K562 (cell line): Measurements from ENCODE around the gene RPAP2. TPM values are rescaled to one million over a fixed set of nuclear protein-coding genes. Genes with fewer than 3 reads are reported as not detected.

ENCODE experiments used
- ADNP ChIP-seq: fragments of 200-800 bp; sonication (Bioruptor generic); IDR thresholded peaks from 2 replicates; pipeline ENCODE4 v1.6.1; 2016; ENCODE audit warnings: missing genetic modification characterization, missing compliant biosample characterization
- CBX1 ChIP-seq: sonication (generic); IDR thresholded peaks from 2 replicates; pipeline ENCODE4 v1.6.1; 2016; ENCODE audit warnings: antibody characterized with exemption, low read depth, mild to moderate bottlenecking
- CCNT2 ChIP-seq: IDR thresholded peaks from 2 replicates; pipeline ENCODE4 v1.6.1; 2011; ENCODE audit warnings: borderline replicate concordance, low read depth, mild to moderate bottlenecking, moderate library complexity, mixed read lengths, low read length; ENCODE audit not compliant: insufficient read length; ENCODE audit errors: extremely low read depth
- E4F1 ChIP-seq: fragments of 250-450 bp; sonication (Bioruptor Pico); IDR thresholded peaks from 2 replicates; pipeline ENCODE4 v1.5.0; 2021; ENCODE audit warnings: mild to moderate bottlenecking, borderline replicate concordance
- FOXA1 ChIP-seq: fragments of 450-650 bp; IDR thresholded peaks from 2 replicates; pipeline ENCODE4 v1.6.1; 2016; ENCODE audit warnings: mild to moderate bottlenecking, borderline replicate concordance
- FOXJ2 ChIP-seq: fragments of 200-800 bp; sonication (Bioruptor generic); IDR thresholded peaks from 2 replicates; pipeline ENCODE4 v1.6.1; 2016; ENCODE audit warnings: missing genetic modification characterization, missing compliant biosample characterization
- NEUROD1 ChIP-seq: fragments of 150-350 bp; IDR thresholded peaks from 2 replicates; pipeline ENCODE4 v1.6.1; 2014; ENCODE audit warnings: borderline replicate concordance, low read length, low read depth; ENCODE audit not compliant: partially characterized antibody
- POLR2G ChIP-seq: fragments of 200-400 bp; formaldehyde crosslinking; IDR thresholded peaks from 2 replicates; pipeline ENCODE4 v1.6.1; 2017; ENCODE audit warnings: low read depth, mild to moderate bottlenecking, antibody characterized with exemption, low read length, moderate library complexity
- PRDM10 ChIP-seq: fragments of 450-650 bp; IDR thresholded peaks from 2 replicates; pipeline ENCODE4 v1.6.1; 2018; ENCODE audit not compliant: partially characterized antibody
- SIN3B ChIP-seq: fragments of 450-650 bp; IDR thresholded peaks from 2 replicates; pipeline ENCODE4 v1.6.1; 2017; ENCODE audit warnings: low read depth, mild to moderate bottlenecking, moderate library complexity
- SIX5 ChIP-seq, 2 experiments: IDR thresholded peaks; 2 replicates each; pipeline ENCODE4 v1.6.1; 2011; ENCODE audit warnings: low read length in 2 of 2, borderline replicate concordance in 1 of 2, low read depth in 1 of 2, mild to moderate bottlenecking in 1 of 2, moderate library complexity in 1 of 2; ENCODE audit not compliant: insufficient read depth in 1 of 2
- STAT5B ChIP-seq: fragments of 250-450 bp; sonication (Bioruptor Pico); IDR thresholded peaks from 2 replicates; pipeline ENCODE4 v1.8.0; 2021; ENCODE audit warnings: mild to moderate bottlenecking, inconsistent platforms
- TAF7 ChIP-seq: fragments of 450-650 bp; IDR thresholded peaks from 2 replicates; pipeline ENCODE4 v1.6.1; 2016; ENCODE audit warnings: missing genetic modification characterization, missing compliant biosample characterization
- TSHZ1 ChIP-seq: fragments of 250-450 bp; sonication (Bioruptor Pico); IDR thresholded peaks from 2 replicates; pipeline ENCODE4 v1.4.0; 2020; ENCODE audit warnings: mild to moderate bottlenecking, moderate library complexity
- ZFX ChIP-seq: sonication (generic); formaldehyde crosslinking; IDR thresholded peaks from 2 replicates; pipeline ENCODE4 v1.8.0; 2022; ENCODE audit warnings: mild to moderate bottlenecking, missing genetic modification reagents, moderate library complexity
- ZNF174 ChIP-seq: fragments of 250-450 bp; sonication (Bioruptor Pico); IDR thresholded peaks from 2 replicates; pipeline ENCODE4 v1.4.0; 2020; ENCODE audit warnings: mild to moderate bottlenecking
- polyA plus RNA-seq, 8 experiments: library from polyadenylated mRNA; depleted of rRNA in 4 of 8; stranded (reverse) in 5 of 8; unstranded in 3 of 8; fragments of >200 nt; fragmentation: Nextera tagmentation in 2 of 8; fragmentation: Illumina TruSeq in 1 of 8; extraction: Ambion mirVana in 2 of 8; extraction: Trizol in 1 of 8; gene quantifications; 2 replicates each; pipeline versions ENCODE4 v1.2.1 to v1.2.3, GENCODE V29; 2011 to 2014; ENCODE audit warnings: inconsistent platforms in 1 of 8, missing spikeins in 1 of 8
- total RNA-seq, 7 experiments: library from RNA; depleted of rRNA in 6 of 7; stranded (reverse); fragments of >200 nt in 6 of 7; fragmentation: Illumina TruSeq in 2 of 7; extraction: Trizol in 2 of 7; gene quantifications; 2 replicates each; pipeline versions ENCODE4 v1.2.1 to v1.2.3, GENCODE V29; 2011 to 2021; ENCODE audit warnings: low replicate concordance in 1 of 7

The RPAP2 gene
- total and polyA plus RNA-seq, 9 of the 15 experiments (the other 6 are each of a cell fraction or from before 2014, with no cell fraction given): 6.2 to 41.7 (median 28.7) TPM

GRCh38 chr1:92317836-92318493 lies 19.1 kb downstream of the RPAP2 start (continued):
- TF ChIP-seq TSHZ1 (no peak), POLR2G (no peak), SIX5 (IDR thresholded peaks at IDR 0.05; ENCODE audit: borderline replicate concordance in 1 of 2, insufficient read depth in 1 of 2, low read depth in 1 of 2, low read length in 2 of 2) (no peak), PRDM10 (no peak), CCNT2 (peak; percentile 31), FOXJ2 (no peak), SIN3B (no peak), ADNP (peak; percentile 64; the same call in 1 of the 2 replicates), E4F1 (no peak), CBX1 (no peak), ZFX (CRISPR knock-in tag) (no peak), FOXA1 (no peak), TAF7 (tag) (no peak), NEUROD1 (no peak), STAT5B (CRISPR knock-in tag) (no peak), ZNF174 (no peak)
